Kidney (tissue), 11 donors: ENCODE measurements around the gene EIF3CL. TPM values are rescaled to one million over a fixed set of nuclear protein-coding genes. Genes with fewer than 3 reads are reported as not detected.
"Not testable (repeated sequence)": the region's sequence is repeated elsewhere in the genome, so short reads cannot be mapped to it uniquely, and the experiment has no call there.

Experiments used
- DNase-seq, 5 donors: peaks; one replicate each; pipeline ENCODE4 v3.0.0-alpha.2; 2013 to 2020
- FAIRE-seq: peaks from 2 replicates; lab custom pipeline; 2012; peaks lifted over from hg19 to GRCh38; lab: Jason Lieb, UNC
- H3K27ac ChIP-seq, 2 donors: one replicate each; pipeline ENCODE4 v1.7.0; 2013; ENCODE audit warnings: low read depth in 2 of 2, low read length in 2 of 2, inconsistent platforms in 1 of 2
- H3K27me3 ChIP-seq: one replicate; pipeline ENCODE4 v1.7.1; 2013; ENCODE audit warnings: low read length, inconsistent platforms; ENCODE audit not compliant: control insufficient read depth, insufficient read depth
- H3K36me3 ChIP-seq, 3 donors: one replicate each; pipeline versions ENCODE4 v1.7.0 to v1.7.1; 2013; ENCODE audit warnings: low read length in 3 of 3, control low read depth in 1 of 3, inconsistent platforms in 1 of 3; ENCODE audit not compliant: insufficient read depth in 3 of 3, control insufficient read depth in 2 of 3
- H3K4me1 ChIP-seq, 3 donors: one replicate each; pipeline versions ENCODE4 v1.7.0 to v1.7.1; 2013; ENCODE audit warnings: low read length in 3 of 3, inconsistent platforms in 1 of 3, low read depth in 1 of 3; ENCODE audit not compliant: control insufficient read depth in 2 of 3, insufficient read depth in 2 of 3
- H3K4me3 ChIP-seq, 3 donors: one replicate each; pipeline versions ENCODE4 v1.7.0 to v1.8.1; 2013; ENCODE audit warnings: low read length in 3 of 3, control low read depth in 1 of 3, inconsistent platforms in 1 of 3
- H3K9ac ChIP-seq, 3 donors: one replicate each; pipeline versions ENCODE4 v1.7.0 to v1.7.1; 2013; ENCODE audit warnings: low read length in 3 of 3, control low read depth in 1 of 3, inconsistent platforms in 1 of 3
- H3K9me3 ChIP-seq, 3 donors: one replicate each; pipeline versions ENCODE4 v1.7.0 to v1.7.1; 2013; ENCODE audit warnings: low read length in 3 of 3, control low read depth in 1 of 3, inconsistent platforms in 1 of 3; ENCODE audit not compliant: control insufficient read depth in 2 of 3, insufficient read depth in 1 of 3
- intact Hi-C: fragments of 100-400 bp; cut with DNase I; formaldehyde crosslinking; loops from one replicate; pipeline ENCODE4 v1.11.1; 2022
- polyA plus RNA-seq: library from polyadenylated mRNA; stranded (reverse); fragments of 350-450 nt; fragmentation: Illumina TruSeq; extraction: RNeasy Lipid Tissue Mini Kit (QIAGEN cat#74804); gene quantifications from one replicate; pipeline ENCODE4 v1.2.3, GENCODE V29; 2014; ENCODE audit warnings: low read depth, low replicate concordance; ENCODE audit not compliant: insufficient read depth
- total RNA-seq: library from RNA; stranded (reverse); fragmentation: NEBNext Ultra II Directional; extraction: Animal tissue kit (Norgen Biotek cat#: 25700); gene quantifications from one replicate; pipeline ENCODE4 v1.2.1, GENCODE V29; 2021
- donor health status: control.
- donor health status: control.
- donor health status: DM: yes; HTN: yes; CAD: no.
- donor health status: Normal renal cell carcinoma (clear cell type).

Gene EIF3CL
- total and polyA plus RNA-seq, 2 donors from 2014 or later: 26.7 to 61.0 TPM

DNA sequence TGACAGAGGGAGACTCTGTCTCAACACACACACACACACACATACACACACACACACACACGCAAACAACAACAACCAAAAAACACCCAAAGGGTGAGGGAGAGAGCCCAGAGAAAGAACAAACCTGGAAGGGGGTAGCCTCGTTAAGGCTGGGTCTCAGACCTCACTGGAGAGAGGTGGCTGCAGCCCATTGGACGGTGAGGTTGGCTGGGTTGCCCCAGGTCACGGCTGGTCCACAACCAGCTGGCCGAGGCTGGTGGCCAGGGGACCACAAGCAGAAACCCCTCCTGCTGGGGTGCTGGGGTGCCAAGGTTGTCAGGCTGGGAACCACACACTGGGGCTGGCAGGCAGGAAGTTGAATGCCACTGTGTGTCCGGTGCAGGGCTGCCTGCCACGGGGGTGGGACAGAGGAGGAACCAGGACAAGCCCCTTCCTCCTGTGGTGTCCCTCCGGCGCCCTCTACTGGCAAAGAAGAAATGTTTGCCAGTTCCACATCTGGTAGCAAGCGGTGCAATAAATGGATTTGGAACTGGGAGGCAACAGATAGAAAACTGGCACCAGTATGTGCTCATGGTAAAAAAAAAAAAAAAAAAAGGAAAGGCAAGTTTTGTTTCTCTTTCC is 22.5 kb upstream of the EIF3CL start:
- DNase-seq, H3K27ac ChIP-seq, H3K4me3 ChIP-seq, H3K9ac ChIP-seq, H3K36me3 ChIP-seq, H3K9me3 ChIP-seq, H3K4me1 ChIP-seq, intact Hi-C loops, FAIRE-seq, H3K27me3 ChIP-seq: not testable (repeated sequence)

DNA sequence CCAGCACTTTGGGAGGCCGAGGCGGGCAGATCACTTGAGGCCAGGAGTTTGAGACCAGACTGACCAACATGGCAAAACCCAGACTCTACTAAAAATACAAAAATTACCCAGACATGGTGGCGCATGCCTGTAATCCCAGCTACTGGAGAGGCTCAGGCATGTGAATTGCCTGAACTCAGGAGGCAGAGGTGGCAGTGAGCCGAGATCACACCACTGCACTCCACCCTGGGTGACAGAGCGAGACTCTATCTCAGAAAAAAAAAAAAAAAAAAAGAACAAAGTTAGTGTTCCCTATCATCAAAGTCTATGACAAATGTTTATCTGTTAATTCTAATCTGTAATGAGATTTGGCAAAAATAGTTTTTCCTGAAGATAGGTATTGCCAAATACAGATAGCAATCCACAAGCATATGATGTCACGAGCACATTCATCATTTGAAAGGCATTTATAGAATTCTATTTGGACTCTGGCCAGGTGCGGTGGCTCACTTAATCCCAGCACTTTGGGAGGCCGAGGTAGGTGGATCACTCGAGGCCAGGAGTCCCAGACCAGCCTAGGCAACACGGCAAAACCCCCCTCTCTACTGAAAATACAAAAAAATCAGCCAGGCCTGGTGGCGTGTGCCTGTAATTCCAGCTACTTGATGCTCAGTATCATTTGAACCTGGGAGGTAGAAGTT is 17.6 kb upstream of the EIF3CL start:
- H3K27me3 ChIP-seq, H3K36me3 ChIP-seq, DNase-seq, H3K9me3 ChIP-seq, H3K4me1 ChIP-seq, intact Hi-C loops, FAIRE-seq, H3K27ac ChIP-seq, H3K4me3 ChIP-seq, H3K9ac ChIP-seq: not testable (repeated sequence)

DNA sequence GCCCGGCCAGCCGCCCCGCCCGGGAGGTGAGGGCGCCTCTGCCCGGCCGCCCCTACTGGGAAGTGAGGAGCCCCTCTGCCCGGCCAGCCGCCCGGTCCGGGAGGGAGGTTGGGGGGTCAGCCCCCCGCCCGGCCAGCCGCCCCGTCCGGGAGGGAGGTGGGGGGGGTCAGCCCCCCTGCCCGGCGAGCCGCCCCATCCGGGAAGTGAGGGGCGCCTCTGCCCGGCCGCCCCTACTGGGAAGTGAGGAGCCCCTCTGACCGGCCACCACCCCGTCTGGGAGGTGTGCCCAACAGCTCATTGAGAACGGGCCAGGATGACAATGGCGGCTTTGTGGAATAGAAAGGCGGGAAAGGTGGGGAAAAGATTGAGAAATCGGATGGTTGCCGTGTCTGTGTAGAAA is 13.4 kb upstream of the EIF3CL start:
- H3K9me3 ChIP-seq, FAIRE-seq, H3K27ac ChIP-seq, H3K9ac ChIP-seq, H3K36me3 ChIP-seq, DNase-seq, H3K4me1 ChIP-seq, H3K4me3 ChIP-seq, intact Hi-C loops, H3K27me3 ChIP-seq: not testable (repeated sequence)

DNA sequence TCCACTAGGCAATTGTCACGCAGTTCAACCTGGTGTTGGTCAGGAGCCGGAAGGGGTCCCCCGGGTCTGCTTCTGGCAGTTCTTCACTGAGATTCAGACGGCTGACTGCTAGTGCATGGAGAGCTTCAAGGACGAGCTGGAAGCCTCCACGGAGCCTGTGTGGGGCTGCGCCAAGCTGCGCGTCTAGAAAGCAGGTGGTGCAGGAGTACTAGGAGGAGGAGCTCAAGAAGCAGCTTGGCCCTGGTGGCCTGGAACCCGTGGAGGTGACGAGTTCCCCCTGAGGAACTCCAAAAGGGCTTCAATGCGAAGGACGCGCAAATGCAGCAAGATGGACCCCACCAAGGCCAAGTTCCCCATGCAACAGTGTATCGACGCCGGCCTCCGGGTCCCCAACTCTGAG is 10.9 kb upstream of the EIF3CL start:
- H3K36me3 ChIP-seq, H3K27ac ChIP-seq, H3K9ac ChIP-seq, H3K4me1 ChIP-seq, H3K27me3 ChIP-seq, FAIRE-seq, H3K9me3 ChIP-seq, H3K4me3 ChIP-seq, intact Hi-C loops: not testable (repeated sequence)
- peak in 1 of 5 donors; percentile 2 for DNase-seq

DNA sequence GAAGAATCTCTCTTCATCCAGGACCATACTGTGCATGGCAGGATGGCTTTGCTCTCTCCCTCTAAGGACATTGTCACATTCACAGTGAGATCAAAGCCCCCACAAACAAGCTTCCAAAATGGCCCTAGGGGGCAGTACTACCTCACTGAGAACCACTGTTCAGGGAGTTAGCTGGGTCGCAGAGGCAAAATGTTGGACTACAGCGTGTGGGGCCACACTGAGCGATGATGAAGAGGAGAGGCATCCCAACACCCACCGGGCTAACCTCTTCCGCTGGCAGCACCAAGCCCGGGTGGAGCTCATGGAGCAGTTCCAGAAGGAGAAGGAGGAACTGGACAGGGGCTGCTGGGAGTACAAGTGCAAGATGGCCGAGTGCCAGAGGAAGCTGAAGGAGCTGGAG is 9.9 kb upstream of the EIF3CL start:
- H3K27ac ChIP-seq, H3K36me3 ChIP-seq, H3K4me3 ChIP-seq, FAIRE-seq, DNase-seq, H3K9me3 ChIP-seq, intact Hi-C loops, H3K27me3 ChIP-seq, H3K4me1 ChIP-seq, H3K9ac ChIP-seq: not testable (repeated sequence)

DNA sequence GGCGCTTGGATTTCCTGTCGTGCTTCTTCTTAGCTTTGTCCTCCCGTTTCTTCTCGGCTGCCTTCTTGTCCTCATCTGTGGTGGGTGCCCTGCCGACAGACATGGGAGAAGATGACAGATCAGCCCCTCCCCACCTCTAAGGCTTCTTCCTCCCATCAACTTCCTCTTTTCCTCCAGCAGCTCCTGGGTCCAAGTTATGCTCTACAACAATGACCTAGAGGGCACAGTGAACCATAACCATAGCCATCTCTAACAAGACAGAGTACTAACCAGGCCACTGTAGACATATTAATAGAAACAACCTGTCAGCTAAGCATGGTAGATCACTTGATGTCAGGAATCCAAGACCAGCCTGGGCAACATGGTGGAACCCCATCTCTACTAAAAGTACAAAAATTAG is 11.6 kb downstream of the EIF3CL start:
- intact Hi-C loops, H3K27me3 ChIP-seq, H3K9ac ChIP-seq, H3K4me3 ChIP-seq, H3K27ac ChIP-seq, FAIRE-seq, H3K4me1 ChIP-seq, H3K9me3 ChIP-seq, H3K36me3 ChIP-seq, DNase-seq: not testable (repeated sequence)

DNA sequence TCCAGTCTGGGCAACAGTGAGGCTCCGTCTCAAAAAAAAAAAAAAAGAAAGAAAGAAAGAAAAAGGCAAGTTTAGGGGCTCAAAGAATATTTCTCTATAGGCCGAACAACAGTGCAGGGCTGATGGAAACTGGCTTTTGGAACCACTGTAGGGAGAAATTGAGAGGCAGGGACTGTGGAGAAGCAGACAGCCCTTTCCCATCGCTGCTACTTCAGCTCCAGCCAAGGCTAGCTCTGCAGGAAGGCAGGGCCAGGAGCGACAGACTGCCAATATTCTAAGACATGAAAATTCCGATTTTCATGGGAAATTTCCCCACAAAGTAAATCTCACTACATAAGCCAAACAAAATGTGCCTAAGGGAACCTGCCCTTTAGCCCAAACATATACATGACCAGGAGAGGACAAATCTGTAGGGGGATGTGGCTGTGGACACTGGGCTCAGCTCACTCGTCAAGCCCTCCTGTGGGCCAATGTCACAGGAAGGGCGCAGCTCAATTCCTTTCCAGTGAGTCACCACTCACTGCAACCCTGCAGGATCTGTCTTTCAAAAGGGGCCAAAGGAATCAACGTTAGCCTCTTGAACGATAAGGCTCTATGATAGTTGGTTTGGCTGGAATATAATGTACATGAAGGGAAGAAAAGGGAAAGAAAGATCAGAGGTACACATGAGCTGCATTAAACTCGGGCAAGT is 21.3 kb downstream of the EIF3CL start:
- H3K27me3 ChIP-seq, H3K9me3 ChIP-seq, H3K4me1 ChIP-seq, H3K4me3 ChIP-seq, H3K27ac ChIP-seq, DNase-seq, FAIRE-seq, H3K36me3 ChIP-seq, intact Hi-C loops, H3K9ac ChIP-seq: not testable (repeated sequence)

DNA sequence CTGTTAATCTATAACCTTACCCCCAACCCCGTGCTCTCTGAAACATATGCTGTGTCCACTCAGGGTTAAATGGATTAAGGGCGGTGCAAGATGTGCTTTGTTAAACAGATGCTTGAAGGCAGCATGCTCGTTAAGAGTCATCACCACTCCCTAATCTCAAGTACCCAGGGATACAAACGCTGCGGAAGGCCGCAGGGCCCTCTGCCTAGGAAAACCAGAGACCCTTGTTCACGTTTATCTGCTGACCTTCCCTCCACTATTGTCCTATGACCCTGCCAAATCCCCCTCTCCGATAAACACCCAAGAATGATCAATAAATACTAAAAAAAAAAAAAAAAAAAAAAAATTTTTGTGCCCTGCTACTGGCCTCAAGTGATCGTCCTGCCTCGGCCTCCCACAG is 25.8 kb downstream of the EIF3CL start:
- DNase-seq, H3K9me3 ChIP-seq, FAIRE-seq, H3K4me1 ChIP-seq, H3K4me3 ChIP-seq, H3K36me3 ChIP-seq, H3K27me3 ChIP-seq, H3K27ac ChIP-seq, H3K9ac ChIP-seq, intact Hi-C loops: not testable (repeated sequence)
